HepG2 (cell line): ENCODE results near the gene ZNF48. TPM values are rescaled to one million over a fixed set of nuclear protein-coding genes. Genes with fewer than 3 reads are reported as not detected.

Source experiments
- DR1 ChIP-seq: sonication (generic); formaldehyde crosslinking; IDR thresholded peaks from 2 replicates; pipeline ENCODE4 v1.8.0; 2021; ENCODE audit warnings: mild to moderate bottlenecking, missing genetic modification reagents, inconsistent platforms
- FOSL2 ChIP-seq: sonication (generic); formaldehyde crosslinking; IDR thresholded peaks from 2 replicates; pipeline ENCODE4 v1.4.0; 2020; ENCODE audit warnings: missing genetic modification reagents
- GTF3A ChIP-seq: sonication (generic); formaldehyde crosslinking; conservative IDR thresholded peaks from 2 replicates; pipeline ENCODE4 v1.4.0; 2020; ENCODE audit warnings: mild to moderate bottlenecking, missing genetic modification reagents
- LCORL ChIP-seq, 2 experiments: fragments of 450-650 bp in 1 of 2; sonication (generic) in 1 of 2; formaldehyde crosslinking in 1 of 2; IDR thresholded peaks; 2 replicates each; pipeline versions ENCODE4 v1.5.0 to v1.6.1; 2017 to 2020; ENCODE audit warnings: antibody characterized with exemption in 1 of 2, missing genetic modification reagents in 1 of 2
- PHF21A ChIP-seq: sonication (generic); formaldehyde crosslinking; IDR thresholded peaks from 2 replicates; pipeline ENCODE4 v1.5.0; 2020; ENCODE audit warnings: mild to moderate bottlenecking, missing genetic modification reagents
- RORA ChIP-seq: sonication (generic); formaldehyde crosslinking; IDR thresholded peaks from 2 replicates; pipeline ENCODE4 v1.5.0; 2020; ENCODE audit warnings: mild to moderate bottlenecking, missing genetic modification reagents, moderate library complexity
- SSRP1 ChIP-seq: IDR thresholded peaks from 2 replicates; pipeline ENCODE4 v1.6.1; 2016; ENCODE audit warnings: control low read depth
- ZBED4 ChIP-seq: sonication (generic); formaldehyde crosslinking; IDR thresholded peaks from 2 replicates; pipeline ENCODE4 v1.4.0; 2020; ENCODE audit warnings: missing genetic modification reagents, borderline replicate concordance
- ZBTB33 ChIP-seq: sonication (generic); formaldehyde crosslinking; IDR thresholded peaks from 2 replicates; pipeline ENCODE4 v1.4.0; 2020; ENCODE audit warnings: missing genetic modification reagents
- ZFYVE20 ChIP-seq: sonication (generic); formaldehyde crosslinking; IDR thresholded peaks from 2 replicates; pipeline ENCODE4 v1.8.0; 2023; ENCODE audit warnings: low read depth, mild to moderate bottlenecking, moderate library complexity, missing genetic modification reagents, borderline replicate concordance
- ZNF451 ChIP-seq: sonication (generic); formaldehyde crosslinking; IDR thresholded peaks from 2 replicates; pipeline ENCODE4 v1.5.0; 2020; ENCODE audit warnings: mild to moderate bottlenecking, missing genetic modification reagents
- ZNF598 ChIP-seq: sonication (generic); formaldehyde crosslinking; IDR thresholded peaks from 2 replicates; pipeline ENCODE4 v1.5.1; 2020; ENCODE audit warnings: mild to moderate bottlenecking, missing genetic modification reagents, borderline replicate concordance
- ZNF660 ChIP-seq: sonication (generic); formaldehyde crosslinking; IDR thresholded peaks from 2 replicates; pipeline ENCODE4 v1.5.1; 2020; ENCODE audit warnings: mild to moderate bottlenecking, low read depth, missing genetic modification reagents, borderline replicate concordance
- ZNF75D ChIP-seq: sonication (generic); formaldehyde crosslinking; IDR thresholded peaks from 2 replicates; pipeline ENCODE4 v1.8.1; 2023; ENCODE audit warnings: missing genetic modification reagents, mild to moderate bottlenecking, borderline replicate concordance
- ZNF784 ChIP-seq: sonication (generic); formaldehyde crosslinking; IDR thresholded peaks from 2 replicates; pipeline ENCODE4 v1.5.1; 2020; ENCODE audit warnings: missing genetic modification reagents, mild to moderate bottlenecking, borderline replicate concordance
- ZNF883 ChIP-seq: sonication (generic); formaldehyde crosslinking; IDR thresholded peaks from 2 replicates; pipeline ENCODE4 v1.5.1; 2020; ENCODE audit warnings: mild to moderate bottlenecking, missing genetic modification reagents; ENCODE audit errors: not compliant biosample characterization
- ZSCAN21 ChIP-seq: sonication (generic); formaldehyde crosslinking; IDR thresholded peaks from 2 replicates; pipeline ENCODE4 v1.8.0; 2022; ENCODE audit warnings: mild to moderate bottlenecking, missing genetic modification reagents, moderate library complexity, borderline replicate concordance
- polyA plus RNA-seq, 8 experiments: library from polyadenylated mRNA; depleted of rRNA in 3 of 8; stranded (reverse) in 7 of 8; unstranded in 1 of 8; fragments of >200 nt; fragmentation: Illumina TruSeq in 4 of 8; extraction: Trizol in 4 of 8; gene quantifications; 2 replicates each; pipeline versions ENCODE4 v1.2.1 to v1.2.3, GENCODE V29; 2011 to 2016; ENCODE audit warnings: low read depth in 4 of 8, missing spikeins in 1 of 8, mixed read lengths in 1 of 8; ENCODE audit not compliant: insufficient read depth in 1 of 8
- total RNA-seq, 5 experiments: library from RNA; depleted of rRNA; stranded (reverse); fragments of >200 nt; fragmentation: Illumina TruSeq; extraction: Trizol; gene quantifications; 2 replicates each; pipeline ENCODE4 v1.2.3, GENCODE V29; 2016; ENCODE audit warnings: low read depth in 1 of 5
- TF ChIP-seq, protein P1 (sequence below): sonication (generic); formaldehyde crosslinking; IDR thresholded peaks from 2 replicates; pipeline ENCODE4 v1.8.0; 2022; ENCODE audit warnings: missing genetic modification reagents, low read depth, mild to moderate bottlenecking, borderline replicate concordance
- TF ChIP-seq, protein P2 (sequence below): sonication (generic); formaldehyde crosslinking; IDR thresholded peaks from 2 replicates; pipeline ENCODE4 v1.5.0; 2020; ENCODE audit warnings: mild to moderate bottlenecking, missing genetic modification reagents, moderate library complexity

The ZNF48 gene
- total and polyA plus RNA-seq, 2 of the 13 experiments (the other 11 are each of a cell fraction or from before 2014, with no cell fraction given) = 9.9 to 12.3 TPM

DNA sequence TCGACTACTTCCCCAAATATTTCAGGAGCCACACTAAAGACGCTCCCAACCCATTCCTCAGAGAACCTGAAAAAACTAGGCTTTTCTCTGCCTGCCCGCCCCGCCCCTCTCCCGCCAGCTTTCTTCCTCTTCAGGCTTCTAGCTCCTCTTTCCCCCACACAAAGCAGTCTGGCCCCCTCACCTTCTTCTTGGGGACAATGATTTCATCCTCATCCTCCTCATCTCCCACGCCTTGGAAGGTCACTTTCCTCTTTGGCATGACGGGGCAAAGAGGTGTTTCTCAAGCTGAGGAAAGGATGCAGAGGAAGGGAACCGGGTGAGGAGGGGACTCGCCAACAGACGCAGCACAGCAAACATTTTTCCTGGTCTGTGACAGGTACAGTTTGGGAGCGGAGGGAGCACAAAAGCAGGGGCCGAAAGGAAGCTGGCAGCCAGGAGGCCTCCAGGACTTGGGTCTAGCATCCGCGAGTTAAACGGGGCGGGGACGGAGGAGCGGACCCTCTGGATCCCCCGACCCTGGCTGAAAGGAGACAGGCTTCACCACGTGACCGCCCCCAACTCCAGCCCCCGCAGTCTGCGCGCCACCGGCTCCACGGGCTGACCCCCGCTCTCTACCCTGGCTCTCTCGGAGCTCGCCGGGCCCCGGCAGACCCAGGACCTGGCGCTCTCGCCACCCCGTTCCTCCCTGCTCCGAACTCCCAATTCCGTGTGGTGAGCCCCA, 40.6 kb upstream of the ZNF48 start (continued):
- TF ChIP-seq, protein P1, sequence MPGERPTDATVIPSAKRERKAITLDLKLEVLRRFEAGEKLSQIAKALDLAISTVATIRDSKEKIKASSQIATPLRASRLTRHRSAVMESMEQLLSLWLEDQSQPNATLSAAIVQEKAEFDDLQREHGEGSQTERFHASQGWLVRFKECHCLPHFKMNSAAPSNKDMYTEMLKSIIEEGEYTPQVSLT (CRISPR knock-in tag) = no peak
- TF ChIP-seq GTF3A (no peak), ZNF784 (no peak), ZSCAN21 (CRISPR knock-in tag) (peak; percentile 36; the same call in 1 of the 2 replicates), ZNF660 (CRISPR knock-in tag) (no peak), RORA (no peak), DR1 (CRISPR knock-in tag) (no peak), ZNF75D (CRISPR knock-in tag) (peak; percentile 23; the same call in 1 of the 2 replicates), ZBTB33 (CRISPR knock-in tag) (no peak), ZBED4 (peak; percentile 5; the same call in 1 of the 2 replicates), LCORL (IDR thresholded peaks at IDR 0.05) (no peak), LCORL (CRISPR knock-in tag; IDR thresholded peaks at IDR 0.05) (no peak), ZNF451 (CRISPR knock-in tag) (0 out of 2 replicates have a peak, but pooled peaks have one; percentile 70), ZFYVE20 (CRISPR knock-in tag) (no peak), SSRP1 (CRISPR knock-in tag) (0 out of 2 replicates have a peak, but pooled peaks have one; percentile 21), FOSL2 (CRISPR knock-in tag) (no peak), ZNF598 (0 out of 2 replicates have a peak, but pooled peaks have one; percentile 19), ZNF883 (CRISPR knock-in tag) (no peak), PHF21A (no peak)
- TF ChIP-seq, protein P2, sequence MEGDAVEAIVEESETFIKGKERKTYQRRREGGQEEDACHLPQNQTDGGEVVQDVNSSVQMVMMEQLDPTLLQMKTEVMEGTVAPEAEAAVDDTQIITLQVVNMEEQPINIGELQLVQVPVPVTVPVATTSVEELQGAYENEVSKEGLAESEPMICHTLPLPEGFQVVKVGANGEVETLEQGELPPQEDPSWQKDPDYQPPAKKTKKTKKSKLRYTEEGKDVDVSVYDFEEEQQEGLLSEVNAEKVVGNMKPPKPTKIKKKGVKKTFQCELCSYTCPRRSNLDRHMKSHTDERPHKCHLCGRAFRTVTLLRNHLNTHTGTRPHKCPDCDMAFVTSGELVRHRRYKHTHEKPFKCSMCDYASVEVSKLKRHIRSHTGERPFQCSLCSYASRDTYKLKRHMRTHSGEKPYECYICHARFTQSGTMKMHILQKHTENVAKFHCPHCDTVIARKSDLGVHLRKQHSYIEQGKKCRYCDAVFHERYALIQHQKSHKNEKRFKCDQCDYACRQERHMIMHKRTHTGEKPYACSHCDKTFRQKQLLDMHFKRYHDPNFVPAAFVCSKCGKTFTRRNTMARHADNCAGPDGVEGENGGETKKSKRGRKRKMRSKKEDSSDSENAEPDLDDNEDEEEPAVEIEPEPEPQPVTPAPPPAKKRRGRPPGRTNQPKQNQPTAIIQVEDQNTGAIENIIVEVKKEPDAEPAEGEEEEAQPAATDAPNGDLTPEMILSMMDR (CRISPR knock-in tag) = no peak
